Lower leg skin (tissue), 3 donors: ENCODE measurements around the gene GLT1D1.

Experiments used
- POLR2A ChIP-seq, 2 donors: fragments of 450-650 bp; IDR thresholded peaks; one replicate each; pipeline ENCODE4 v1.6.1; 2016 to 2017; ENCODE audit warnings: antibody characterized with exemption in 2 of 2, mild to moderate bottlenecking in 1 of 2, moderate library complexity in 1 of 2
- TF ChIP-seq, protein P1 (sequence below), 3 donors: fragments of 450-650 bp; IDR thresholded peaks; one replicate each; pipeline ENCODE4 v1.5.1; 2016; ENCODE audit warnings: antibody characterized with exemption in 3 of 3, mild to moderate bottlenecking in 3 of 3, moderate library complexity in 2 of 3

DNA sequence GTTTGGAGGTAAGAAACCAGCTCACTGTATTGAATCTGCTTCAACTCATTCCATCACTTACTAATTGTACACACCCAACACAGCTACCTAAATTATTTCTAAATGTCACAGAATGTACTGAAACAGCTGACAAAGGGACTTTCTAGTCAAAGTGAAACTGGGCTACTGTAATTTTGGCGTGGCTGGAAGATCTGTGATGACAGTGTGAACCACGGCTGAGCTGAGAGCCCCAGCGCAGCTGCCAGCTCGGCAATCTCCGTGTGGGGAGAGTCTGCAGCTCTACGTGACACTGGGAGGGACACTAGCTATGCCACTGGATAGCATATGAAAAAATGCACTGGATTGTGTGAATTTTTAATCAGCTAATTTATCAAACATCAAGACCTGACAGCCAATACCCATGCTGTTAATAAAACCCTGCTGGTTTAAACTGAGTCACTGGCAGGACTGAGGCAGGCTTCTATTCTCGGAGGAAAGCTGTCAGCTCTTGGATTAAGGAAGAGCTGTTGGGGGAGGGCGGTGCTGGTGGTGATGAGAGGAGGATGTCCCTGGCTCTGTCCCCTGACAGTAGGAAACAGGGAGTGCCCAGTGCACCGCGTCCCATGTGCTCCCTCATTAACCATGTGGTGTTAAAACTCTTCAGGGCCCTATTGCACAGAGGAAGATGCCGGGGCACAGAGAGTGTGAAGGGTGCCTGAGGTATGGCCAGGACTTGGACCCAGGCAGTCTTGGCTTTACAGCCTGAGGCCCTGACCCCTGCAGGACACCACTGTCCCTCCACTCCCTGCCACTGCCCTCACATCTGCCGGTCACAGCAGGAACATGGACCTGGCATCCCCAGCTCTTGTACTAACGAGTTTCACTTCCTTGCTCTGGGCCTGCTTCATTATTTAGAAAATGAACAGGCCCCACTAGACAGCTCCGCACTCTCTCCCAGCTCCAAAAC, 42.8 kb upstream of the GLT1D1 start:
- TF ChIP-seq, protein P1, sequence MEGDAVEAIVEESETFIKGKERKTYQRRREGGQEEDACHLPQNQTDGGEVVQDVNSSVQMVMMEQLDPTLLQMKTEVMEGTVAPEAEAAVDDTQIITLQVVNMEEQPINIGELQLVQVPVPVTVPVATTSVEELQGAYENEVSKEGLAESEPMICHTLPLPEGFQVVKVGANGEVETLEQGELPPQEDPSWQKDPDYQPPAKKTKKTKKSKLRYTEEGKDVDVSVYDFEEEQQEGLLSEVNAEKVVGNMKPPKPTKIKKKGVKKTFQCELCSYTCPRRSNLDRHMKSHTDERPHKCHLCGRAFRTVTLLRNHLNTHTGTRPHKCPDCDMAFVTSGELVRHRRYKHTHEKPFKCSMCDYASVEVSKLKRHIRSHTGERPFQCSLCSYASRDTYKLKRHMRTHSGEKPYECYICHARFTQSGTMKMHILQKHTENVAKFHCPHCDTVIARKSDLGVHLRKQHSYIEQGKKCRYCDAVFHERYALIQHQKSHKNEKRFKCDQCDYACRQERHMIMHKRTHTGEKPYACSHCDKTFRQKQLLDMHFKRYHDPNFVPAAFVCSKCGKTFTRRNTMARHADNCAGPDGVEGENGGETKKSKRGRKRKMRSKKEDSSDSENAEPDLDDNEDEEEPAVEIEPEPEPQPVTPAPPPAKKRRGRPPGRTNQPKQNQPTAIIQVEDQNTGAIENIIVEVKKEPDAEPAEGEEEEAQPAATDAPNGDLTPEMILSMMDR (IDR thresholded peaks at IDR 0.05), result no peak
- TF ChIP-seq POLR2A (IDR thresholded peaks at IDR 0.05), result no peak
